NCI-H1417 treated with DMSO at 0.1 percent for 48 hours (cell line): Measurements from ENCODE around the gene MSANTD2.

Experiments
- DNase-seq: peaks from one replicate; lab custom pipeline; 2025; lab: John Stamatoyannopoulos, UW

MSANTD2 gene

DNA sequence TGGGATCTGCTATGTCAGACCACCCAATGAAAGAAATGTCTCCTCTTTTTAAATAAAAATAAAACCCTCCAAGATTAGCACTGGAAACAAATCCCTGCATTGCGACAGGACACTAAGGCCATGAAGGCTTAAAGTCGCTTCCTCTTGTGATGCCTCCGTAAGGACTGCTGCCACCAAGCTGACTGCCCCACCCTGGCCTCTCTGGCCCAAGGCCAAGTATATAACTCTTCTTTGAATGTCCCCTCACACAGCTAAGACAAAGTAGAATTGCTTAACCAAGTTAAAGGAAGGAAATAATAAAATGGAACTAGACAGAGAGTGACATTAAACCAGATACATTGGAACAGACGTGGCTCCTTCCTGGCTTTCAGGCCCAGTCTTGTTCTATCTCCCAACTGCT lies 68.0 kb downstream of the MSANTD2 start:
- DNase-seq = no peak

DNA sequence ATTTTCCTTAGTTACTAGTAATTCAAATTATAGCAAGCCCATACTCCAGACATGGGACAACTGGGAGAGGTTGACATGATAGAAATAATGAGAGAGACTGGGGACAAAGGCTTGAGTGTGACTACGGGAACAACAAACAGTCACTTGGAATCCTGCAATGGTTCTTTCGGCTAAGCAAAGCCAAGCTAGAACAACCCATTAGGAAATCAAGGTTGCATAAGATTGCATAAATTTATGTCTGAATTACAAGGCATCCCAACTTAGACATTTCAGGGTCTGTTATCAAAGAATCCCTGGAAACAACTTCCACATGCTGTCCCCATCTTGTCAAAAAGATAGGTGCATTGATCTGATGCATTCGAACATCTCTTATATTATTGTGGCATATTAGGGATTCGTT lies 70.6 kb downstream of the MSANTD2 start:
- DNase-seq = no peak

DNA sequence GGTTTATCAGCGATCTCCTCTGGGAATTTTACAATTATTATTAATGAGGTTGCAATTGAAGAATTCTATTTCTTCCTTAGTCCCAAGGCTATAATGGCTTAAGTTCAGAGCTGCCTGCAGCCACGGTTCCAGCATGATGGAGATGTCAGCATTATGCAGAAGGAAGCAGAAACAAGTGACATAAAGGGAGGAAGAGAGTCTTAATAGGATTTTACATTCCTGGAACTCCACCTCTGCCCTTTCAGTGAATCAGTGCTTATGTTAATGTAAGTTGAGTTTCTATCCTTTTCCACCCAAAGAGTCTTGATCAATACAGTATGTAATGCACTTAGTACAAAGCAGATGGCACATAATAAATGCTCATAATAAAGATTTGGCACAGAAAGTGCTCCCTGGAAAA lies 72.1 kb downstream of the MSANTD2 start:
- no peak for DNase-seq

DNA sequence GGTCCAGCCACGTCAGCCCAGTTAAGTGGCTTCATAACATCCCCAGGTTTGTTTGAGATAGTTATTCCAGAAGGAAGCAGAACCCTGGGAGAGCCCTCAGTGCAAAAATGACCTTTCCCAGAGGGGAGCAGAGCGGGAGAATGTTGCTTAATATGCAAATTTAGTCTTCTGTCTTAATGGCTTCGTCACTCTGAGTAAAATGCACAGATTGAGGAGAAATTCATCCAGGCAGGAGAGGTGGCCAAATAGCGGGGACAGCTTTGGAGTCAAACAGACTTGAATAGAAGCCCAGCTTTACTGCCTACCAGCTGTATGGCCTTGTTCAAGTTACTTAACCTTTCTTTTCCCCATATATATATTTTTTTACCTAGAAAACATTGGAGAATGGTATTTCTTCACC lies 72.7 kb downstream of the MSANTD2 start:
- DNase-seq = no peak

- DNase-seq = no peak
Measured at GRCh38 chr11:124725719-124726105, 74.5 kb downstream of the MSANTD2 start.

DNA sequence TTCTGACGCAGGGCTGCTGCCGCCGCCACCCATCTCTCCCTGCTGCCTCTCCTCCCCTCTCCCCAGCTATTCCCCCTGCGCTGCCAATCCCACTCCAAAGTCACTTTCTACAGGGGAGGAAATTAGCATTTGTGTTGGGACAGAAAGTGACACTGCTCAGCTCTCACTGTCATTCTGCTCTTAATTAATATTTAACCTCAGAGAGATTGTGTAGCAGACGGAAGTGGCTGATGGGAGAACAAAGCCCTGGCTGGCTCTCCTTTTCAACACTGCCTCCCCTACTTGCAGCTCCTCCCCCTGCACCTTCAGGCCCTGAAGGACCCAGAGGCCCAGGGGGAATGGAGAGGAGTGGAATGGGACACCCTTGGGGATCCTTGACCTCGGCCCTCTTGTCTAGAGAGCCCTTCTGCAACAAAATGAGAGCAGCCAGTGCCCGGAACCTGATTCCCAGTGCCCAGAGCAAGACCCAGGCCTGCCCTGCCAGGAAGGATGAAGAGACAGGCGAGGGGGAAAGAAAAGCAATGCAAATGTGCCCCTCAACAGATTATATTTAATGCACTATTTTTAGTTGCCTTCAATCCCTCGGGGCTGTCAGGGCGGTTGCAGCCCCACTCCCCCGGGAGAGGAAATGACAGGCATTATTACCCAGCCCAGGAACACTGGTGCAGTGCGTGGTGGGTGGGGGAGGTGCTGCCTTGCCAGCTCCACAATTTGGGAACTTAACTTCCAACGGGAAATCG lies 75.1 kb downstream of the MSANTD2 start:
- no peak for DNase-seq

DNA sequence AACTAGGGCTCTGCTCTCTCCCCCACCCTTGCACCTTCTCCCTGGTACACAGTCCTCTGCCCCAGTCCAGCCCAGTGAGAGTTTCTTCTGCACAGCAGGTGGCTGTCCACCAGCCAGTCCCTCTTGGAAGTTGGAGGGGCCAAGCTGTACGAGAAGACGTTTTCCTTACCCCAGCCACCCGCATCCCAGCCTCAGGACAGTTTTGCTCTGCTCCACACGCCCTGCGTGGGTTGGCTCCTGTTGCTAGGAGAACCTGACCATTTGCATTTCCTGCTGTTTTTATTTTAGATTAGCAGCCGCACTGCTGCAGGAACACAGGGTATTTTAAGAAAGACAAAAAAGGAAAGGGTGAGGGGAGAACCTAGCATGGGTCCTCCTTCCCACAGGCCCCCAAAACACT lies 78.0 kb downstream of the MSANTD2 start:
- DNase-seq = no peak

DNA sequence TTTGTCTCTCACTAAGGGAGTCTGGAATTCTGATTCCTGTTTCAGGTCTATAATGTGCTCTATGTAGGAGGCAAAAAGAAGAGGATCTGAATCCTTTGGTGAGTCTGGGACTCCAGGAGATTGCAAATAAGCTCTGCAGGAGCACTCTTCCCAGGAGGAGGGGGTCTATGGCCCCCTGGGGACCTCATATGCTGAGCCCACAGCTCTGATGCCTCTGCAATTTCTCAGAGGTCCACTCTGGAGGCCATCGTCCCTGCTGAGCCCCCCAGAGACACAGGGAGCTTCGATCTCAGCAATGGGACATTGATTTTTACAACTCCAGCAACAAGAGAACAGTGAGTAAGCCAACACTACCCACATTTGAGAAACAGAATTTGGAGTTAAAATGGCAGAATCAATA lies 80.7 kb downstream of the MSANTD2 start:
- no peak for DNase-seq

GRCh38 chr11:124718801-124719200 lies 81.4 kb downstream of the MSANTD2 start:
- DNase-seq = no peak

DNA sequence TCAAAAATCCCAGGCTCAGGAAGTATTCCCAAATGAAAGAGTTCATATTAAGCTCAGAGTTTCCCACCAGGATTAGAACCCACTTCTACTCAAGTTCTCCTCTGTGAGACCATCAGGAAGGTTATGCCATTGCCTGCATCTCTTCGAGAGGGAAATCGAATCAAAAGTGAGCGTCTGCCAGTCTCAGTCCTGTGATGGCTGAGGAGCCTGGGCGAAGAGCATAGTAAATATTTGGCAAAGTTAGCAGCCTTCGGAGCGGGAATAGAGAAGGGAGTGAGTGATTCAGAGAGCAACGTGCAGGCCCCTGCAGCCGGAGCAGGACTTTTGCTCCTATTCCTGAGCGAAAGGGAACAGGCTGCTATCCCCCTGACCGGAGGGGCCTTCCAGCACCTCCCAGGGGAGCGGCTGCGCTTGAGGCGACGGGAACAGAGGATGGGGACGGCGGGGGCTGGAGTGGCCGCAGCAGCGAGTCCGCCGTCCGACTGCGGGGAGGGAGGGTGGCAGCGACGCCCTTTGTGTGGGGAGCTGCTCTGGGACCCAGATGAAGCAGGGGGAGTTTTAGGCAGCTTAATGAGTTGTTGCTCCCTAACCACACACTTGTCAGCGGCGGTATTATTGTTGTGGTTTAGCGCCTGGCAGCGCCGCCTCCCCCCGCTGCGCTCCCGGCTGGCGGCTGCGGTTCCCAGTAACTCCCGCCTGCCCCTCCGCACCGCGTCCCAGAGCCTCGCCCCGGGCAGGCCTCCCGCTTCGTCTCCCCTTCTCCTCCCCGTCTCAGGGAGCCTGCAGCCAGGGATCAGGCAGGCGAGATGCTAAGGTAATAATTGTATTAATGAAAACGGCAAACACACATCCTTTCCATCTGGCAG lies 82.2 kb downstream of the MSANTD2 start:
- no peak for DNase-seq

- DNase-seq = no peak
Measured at GRCh38 chr11:124717421-124717785, 82.8 kb downstream of the MSANTD2 start.

GRCh38 chr11:124716591-124716990 lies 83.6 kb downstream of the MSANTD2 start:
- DNase-seq = no peak
